Loucy (cell line): Measurements from ENCODE around the gene NRF1.

ENCODE experiments used
- EZH2phosphoT487 ChIP-seq: fragments of 200-600 bp; IDR thresholded peaks from 2 replicates; pipeline ENCODE4 v1.6.1; 2018; ENCODE audit warnings: antibody characterized with exemption, mild to moderate bottlenecking, moderate library complexity, borderline replicate concordance
- TF ChIP-seq, protein P1 (sequence below): fragments of 200-600 bp; sonication (generic); conservative IDR thresholded peaks from 2 replicates; pipeline ENCODE4 v1.5.1; 2014; ENCODE audit warnings: mild to moderate bottlenecking, antibody characterized with exemption, low read length

GRCh38 chr7:129670656-129671055 is 59.1 kb downstream of the NRF1 start:
- TF ChIP-seq, protein P1, sequence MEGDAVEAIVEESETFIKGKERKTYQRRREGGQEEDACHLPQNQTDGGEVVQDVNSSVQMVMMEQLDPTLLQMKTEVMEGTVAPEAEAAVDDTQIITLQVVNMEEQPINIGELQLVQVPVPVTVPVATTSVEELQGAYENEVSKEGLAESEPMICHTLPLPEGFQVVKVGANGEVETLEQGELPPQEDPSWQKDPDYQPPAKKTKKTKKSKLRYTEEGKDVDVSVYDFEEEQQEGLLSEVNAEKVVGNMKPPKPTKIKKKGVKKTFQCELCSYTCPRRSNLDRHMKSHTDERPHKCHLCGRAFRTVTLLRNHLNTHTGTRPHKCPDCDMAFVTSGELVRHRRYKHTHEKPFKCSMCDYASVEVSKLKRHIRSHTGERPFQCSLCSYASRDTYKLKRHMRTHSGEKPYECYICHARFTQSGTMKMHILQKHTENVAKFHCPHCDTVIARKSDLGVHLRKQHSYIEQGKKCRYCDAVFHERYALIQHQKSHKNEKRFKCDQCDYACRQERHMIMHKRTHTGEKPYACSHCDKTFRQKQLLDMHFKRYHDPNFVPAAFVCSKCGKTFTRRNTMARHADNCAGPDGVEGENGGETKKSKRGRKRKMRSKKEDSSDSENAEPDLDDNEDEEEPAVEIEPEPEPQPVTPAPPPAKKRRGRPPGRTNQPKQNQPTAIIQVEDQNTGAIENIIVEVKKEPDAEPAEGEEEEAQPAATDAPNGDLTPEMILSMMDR: no peak
- TF ChIP-seq EZH2phosphoT487: no peak
